Stimulated activated effector memory CD8-positive, alpha-beta T cell treated with anti-CD3 and anti-CD28 coated beads, Interleukin-12 subunit alpha, Interleukin-12 subunit beta, amount 100 ng/mL, for 72 hours (primary cell): Measurements from ENCODE around the gene MTCL1.

Source experiments
- ATAC-seq: fragments of 150-1000 bp; cut with Tn5 transposase; 2 replicates; pipeline ENCODE4 v1.10.0; 2021
- DNase-seq, 2 donors: peaks; one replicate each; pipeline ENCODE4 v3.0.0; 2021 to 2022; ENCODE audit warnings: low spot score in 2 of 2
- H3K27ac Mint-ChIP-seq: one replicate; pipeline ENCODE4 v1.8.0; 2022; ENCODE audit warnings: mild to moderate bottlenecking, mixed read lengths
- H3K36me3 Mint-ChIP-seq: one replicate; pipeline ENCODE4 v1.8.0; 2022; ENCODE audit warnings: mild to moderate bottlenecking, mixed read lengths
- H3K4me1 Mint-ChIP-seq: one replicate; pipeline ENCODE4 v1.8.0; 2022; ENCODE audit warnings: mixed read lengths
- H3K4me3 Mint-ChIP-seq: one replicate; pipeline ENCODE4 v1.8.0; 2022; ENCODE audit warnings: mild to moderate bottlenecking, mixed read lengths
- H3K9me3 Mint-ChIP-seq: one replicate; pipeline ENCODE4 v1.8.0; 2022; ENCODE audit warnings: mixed read lengths

Gene MTCL1

DNA sequence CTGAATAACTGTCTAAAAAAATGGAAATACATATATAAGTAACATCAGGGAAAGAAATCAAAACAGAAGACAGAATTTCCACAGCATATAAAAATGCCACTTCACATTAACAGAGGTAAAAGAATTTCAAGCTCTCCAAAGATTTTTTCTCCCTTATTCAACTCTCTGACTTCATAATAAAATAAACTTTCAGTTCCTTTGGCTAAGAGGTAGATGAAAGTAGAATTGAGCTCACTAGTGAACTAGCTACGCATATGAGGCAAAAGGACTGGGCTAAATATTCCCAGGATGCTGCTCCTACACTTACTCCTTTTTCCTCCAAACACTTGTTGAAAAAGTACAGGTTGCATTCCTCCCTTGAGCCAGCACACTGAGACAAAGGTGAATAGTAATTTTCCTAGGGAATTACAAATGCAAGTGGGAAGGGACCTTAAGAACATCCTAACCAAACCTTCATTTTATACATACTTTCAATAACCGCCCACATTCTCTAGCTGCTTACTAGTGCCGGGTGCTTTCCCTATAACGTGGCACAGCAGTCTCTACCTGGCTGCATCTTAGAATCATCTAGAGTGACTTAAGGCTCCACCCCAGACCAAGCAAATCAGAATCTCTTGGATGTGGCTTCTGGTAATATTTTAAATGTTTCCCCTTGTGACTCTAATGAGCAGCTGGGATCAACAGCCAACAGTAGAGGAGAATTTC lies 136.6 kb downstream of the MTCL1 start:
- ATAC-seq (no peak), DNase-seq (no peak)
- Mint-ChIP-seq H3K27ac (no peak overlapping the region), H3K4me3 (no peak overlapping the region), H3K4me1 (no peaks in the 10 kb centered on the region), H3K36me3 (no peaks in the 10 kb centered on the region), H3K9me3 (no peaks in the 10 kb centered on the region)

DNA sequence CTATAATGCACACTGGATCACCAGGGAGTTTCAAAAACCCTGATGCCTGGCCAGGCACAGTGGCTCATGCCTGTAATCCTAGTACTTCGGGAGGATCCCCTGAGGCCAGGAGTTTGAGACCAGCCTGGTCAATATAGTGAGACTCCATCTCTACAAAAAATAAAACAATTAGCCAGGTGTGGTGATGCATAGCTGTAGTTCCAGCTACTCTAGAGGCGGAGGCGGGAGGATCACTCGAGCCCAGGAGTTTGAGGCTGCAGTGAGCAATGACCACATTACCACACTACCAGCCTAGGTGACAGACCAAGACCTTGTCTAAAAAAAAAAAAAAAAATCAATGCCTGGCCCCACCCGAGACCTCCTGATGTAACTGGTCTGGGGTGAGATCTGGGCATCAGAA lies 137.2 kb downstream of the MTCL1 start:
- Mint-ChIP-seq H3K4me3 (no peak overlapping the region), H3K27ac (no peak overlapping the region), H3K9me3 (no peaks in the 10 kb centered on the region), H3K4me1 (no peaks in the 10 kb centered on the region), H3K36me3 (no peaks in the 10 kb centered on the region)
- ATAC-seq (no peak), DNase-seq (no peak)

DNA sequence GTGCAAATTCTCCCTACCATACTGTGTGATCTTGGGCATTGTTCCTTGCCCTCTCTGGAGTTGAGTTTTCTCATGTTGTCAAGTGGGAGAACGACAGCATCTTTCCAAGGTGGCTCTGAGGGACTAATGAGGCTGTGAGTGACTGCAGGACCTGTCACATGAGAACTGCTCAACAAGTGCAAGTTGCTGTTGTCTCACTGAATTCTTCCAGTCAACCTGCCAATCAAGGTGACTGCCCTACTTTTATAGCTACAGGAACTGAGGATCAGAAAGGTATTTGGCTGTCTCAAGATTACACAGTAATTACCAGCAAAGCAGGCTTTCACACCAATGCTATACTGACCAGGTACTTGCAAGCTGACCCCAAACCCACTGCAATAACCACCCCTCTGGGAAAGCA lies 137.6 kb downstream of the MTCL1 start:
- no peak overlapping the region for H3K27ac Mint-ChIP-seq
- no peaks in the 10 kb centered on the region for H3K9me3 Mint-ChIP-seq
- H3K36me3 Mint-ChIP-seq: no peaks in the 10 kb centered on the region
- ATAC-seq (no peak), DNase-seq (no peak)
- no peak overlapping the region for H3K4me3 Mint-ChIP-seq
- no peaks in the 10 kb centered on the region for H3K4me1 Mint-ChIP-seq

DNA sequence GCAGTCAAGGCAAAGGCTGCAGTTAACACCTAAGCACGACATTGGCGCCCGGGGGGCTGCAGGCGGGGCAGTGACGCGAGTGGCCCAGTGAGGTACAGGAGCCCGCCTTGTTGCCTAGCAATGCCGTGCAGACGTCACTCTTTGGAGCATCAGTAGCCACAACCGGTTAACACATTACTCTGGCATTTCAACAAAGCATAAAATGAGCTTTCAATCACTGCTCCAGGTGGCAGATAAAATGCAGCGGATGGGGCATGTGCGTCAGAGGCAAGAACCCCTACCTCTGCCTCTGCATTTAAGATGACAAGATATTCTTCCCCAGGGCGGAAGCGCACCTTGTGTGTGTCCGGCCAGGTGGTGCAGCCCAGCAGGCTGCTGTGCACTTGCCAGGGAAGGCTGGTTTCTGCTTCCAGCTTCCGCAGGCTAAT lies 139.4 kb downstream of the MTCL1 start:
- DNase-seq (no peak), ATAC-seq (no peak)
- Mint-ChIP-seq H3K36me3 (no peaks in the 10 kb centered on the region), H3K9me3 (no peaks in the 10 kb centered on the region), H3K27ac (no peak overlapping the region), H3K4me1 (no peaks in the 10 kb centered on the region), H3K4me3 (no peak overlapping the region)

DNA sequence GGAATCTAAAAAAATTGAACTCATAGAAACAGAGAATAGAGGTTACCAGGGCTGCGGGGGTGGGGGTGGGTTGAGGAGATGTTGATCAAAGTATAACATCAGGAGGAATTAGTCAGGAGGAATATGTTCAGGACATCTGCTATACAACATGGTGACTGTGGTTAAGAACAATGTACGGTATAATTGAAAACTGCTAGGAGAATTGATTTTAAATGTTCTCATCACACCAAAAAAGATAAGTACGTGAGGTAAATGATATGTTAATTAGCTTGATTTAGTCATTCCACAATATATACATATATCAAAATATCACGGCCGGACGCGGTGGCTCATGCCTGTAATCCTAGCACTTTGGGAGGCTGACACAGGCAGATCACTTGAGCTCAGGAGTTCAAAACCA lies 140.2 kb downstream of the MTCL1 start:
- Mint-ChIP-seq H3K4me1 (no peaks in the 10 kb centered on the region), H3K27ac (no peak overlapping the region), H3K9me3 (peaks cover 3% of the 10 kb centered on the region), H3K36me3 (no peaks in the 10 kb centered on the region), H3K4me3 (no peak overlapping the region)
- DNase-seq (no peak), ATAC-seq (no peak)

DNA sequence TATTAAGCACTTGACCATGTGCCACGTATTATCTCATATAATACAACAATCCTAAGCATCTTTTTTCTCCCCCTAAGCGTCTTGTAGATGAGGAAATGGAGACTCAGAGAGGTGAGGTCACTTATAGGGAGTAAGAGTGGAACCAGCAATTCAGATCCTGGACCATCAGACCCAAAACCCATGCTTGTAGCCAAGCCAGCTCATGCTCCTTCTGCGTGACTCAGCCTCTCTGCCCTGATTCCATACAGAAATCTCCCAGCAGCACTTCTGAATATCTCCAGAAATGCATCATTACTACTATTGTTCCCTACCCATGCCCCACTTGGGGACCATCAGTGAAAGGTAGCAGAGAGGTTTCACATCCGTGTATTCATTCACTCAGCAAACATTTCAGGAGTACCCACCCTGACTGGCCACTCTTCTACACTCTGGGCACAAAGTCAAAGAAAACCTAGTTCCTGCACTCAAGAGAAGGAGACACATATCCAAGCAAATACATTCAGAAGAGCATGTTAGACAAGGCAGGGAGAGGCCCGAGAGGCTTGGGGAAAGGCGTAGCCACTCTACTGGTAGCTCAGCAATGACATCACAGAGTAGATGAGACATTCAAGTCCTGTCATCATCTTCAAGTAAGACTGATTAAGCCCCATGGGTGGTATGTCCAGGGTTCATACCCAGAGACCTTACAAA lies 141.9 kb downstream of the MTCL1 start:
- ATAC-seq (no peak), DNase-seq (no peak)
- no peaks in the 10 kb centered on the region for H3K36me3 Mint-ChIP-seq
- H3K4me1 Mint-ChIP-seq: no peaks in the 10 kb centered on the region
- no peak overlapping the region for H3K4me3 Mint-ChIP-seq
- H3K9me3 Mint-ChIP-seq: peaks cover 3% of the 10 kb centered on the region
- H3K27ac Mint-ChIP-seq: no peak overlapping the region

DNA sequence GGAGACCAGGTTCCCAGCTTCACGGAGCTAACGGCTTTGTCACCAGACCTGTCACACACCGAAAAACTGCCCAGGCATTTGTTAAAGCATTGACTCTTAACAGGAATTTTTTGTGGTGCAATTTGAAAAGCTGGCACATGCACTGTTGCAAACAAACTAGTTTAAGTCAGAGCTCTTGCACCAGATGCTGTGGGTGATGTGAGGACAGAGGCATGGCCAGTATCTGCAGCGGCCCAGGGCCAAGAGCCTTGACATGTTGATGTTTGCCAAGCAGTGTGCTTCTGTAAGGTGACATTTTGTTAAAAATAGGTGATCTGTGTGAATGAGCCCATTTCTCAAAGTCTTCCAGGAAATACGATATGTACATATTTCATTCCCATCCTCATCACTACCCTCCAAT lies 142.5 kb downstream of the MTCL1 start:
- ATAC-seq (no peak), DNase-seq (no peak)
- H3K36me3 Mint-ChIP-seq: no peaks in the 10 kb centered on the region
- no peak overlapping the region for H3K27ac Mint-ChIP-seq
- H3K9me3 Mint-ChIP-seq: peaks cover 3% of the 10 kb centered on the region
- no peak overlapping the region for H3K4me3 Mint-ChIP-seq
- H3K4me1 Mint-ChIP-seq: no peaks in the 10 kb centered on the region

DNA sequence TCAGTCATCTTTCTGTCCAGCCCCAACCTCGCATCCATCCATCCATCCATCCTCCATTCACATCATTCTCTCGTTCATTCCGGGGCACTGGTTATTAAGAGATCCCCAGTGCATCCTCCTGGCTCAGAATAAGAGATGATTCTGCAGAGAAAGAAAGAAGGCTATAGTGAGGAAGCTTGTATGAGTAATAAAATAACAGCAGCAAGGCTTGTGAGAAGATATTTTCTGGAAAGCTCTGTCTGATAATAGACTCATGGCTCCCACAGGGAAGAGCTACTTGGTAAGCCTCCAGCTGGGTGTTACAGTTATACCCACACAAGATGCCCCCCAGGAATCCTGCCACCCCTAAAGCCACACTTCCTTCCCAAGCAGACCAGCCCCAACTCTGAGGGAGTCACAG lies 143.2 kb downstream of the MTCL1 start:
- no peaks in the 10 kb centered on the region for H3K36me3 Mint-ChIP-seq
- H3K27ac Mint-ChIP-seq: no peak overlapping the region
- H3K4me3 Mint-ChIP-seq: no peak overlapping the region
- no peaks in the 10 kb centered on the region for H3K4me1 Mint-ChIP-seq
- ATAC-seq: no peak
- DNase-seq: no peak
- peaks cover 3% of the 10 kb centered on the region for H3K9me3 Mint-ChIP-seq

DNA sequence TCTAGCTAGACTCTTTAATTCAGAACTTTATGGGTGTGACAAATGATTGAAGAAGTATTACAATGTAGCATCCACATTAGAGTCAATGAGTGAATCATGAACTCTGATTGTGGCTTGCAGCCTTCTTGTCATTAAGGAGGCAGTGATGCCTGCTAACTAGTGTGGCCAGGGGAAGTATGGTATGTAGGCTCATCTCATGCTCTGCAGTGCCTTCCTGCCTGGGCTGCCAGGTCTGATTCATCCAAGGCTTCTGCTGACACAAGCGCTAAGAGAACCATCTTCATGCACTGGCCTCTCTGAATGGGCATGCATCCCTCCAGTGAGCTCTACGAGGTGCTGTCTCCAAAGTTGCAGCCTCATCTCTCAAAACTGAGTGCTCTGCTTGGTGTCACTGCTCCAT lies 144.3 kb downstream of the MTCL1 start:
- DNase-seq: no peak
- H3K9me3 Mint-ChIP-seq: peaks cover 3% of the 10 kb centered on the region
- no peak overlapping the region for H3K4me3 Mint-ChIP-seq
- no peaks in the 10 kb centered on the region for H3K36me3 Mint-ChIP-seq
- peak; percentile 50 for ATAC-seq
- no peaks in the 10 kb centered on the region for H3K4me1 Mint-ChIP-seq
- no peak overlapping the region for H3K27ac Mint-ChIP-seq

DNA sequence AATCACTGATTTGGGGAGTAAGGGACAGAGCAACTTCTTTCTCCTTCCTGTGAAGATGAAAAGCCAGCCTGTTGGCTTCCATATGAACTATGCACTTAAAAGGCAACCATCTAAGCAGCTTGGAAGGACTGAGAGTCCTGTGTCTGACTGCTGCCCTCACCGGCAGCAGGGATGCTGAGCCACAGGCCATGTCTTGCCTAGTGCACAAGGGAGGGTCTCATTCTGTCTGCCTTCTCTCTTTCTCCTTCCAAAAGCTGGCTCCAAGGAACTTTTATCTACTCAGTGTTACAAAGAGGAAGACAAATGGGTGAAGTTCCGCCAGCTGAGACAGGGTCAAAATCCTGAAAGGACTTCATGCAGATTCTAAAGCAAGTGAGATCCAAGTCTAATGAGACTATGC lies 146.3 kb downstream of the MTCL1 start:
- Mint-ChIP-seq H3K4me1 (no peaks in the 10 kb centered on the region), H3K4me3 (no peak overlapping the region), H3K27ac (no peak overlapping the region), H3K36me3 (no peaks in the 10 kb centered on the region), H3K9me3 (peaks cover 3% of the 10 kb centered on the region)
- DNase-seq: no peak
- ATAC-seq: no peak

DNA sequence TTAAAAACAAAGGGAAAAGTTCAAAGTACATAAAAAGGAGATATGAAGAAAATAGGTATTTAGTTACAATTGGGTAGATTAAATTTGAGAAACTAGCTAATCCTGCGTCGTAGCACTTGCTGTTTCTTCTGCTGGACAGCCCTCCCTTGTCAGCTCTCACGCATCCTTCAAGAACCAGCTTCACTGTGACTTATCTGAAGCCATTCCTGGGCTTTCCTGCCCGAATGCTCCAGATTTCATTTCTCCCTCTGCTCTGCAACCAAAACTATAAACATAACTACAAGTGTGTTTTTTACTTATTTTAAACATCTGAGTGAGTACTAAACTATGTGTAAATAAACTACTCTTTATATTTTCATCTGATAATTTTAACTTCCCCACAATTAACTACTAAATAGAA lies 149.2 kb downstream of the MTCL1 start:
- Mint-ChIP-seq H3K27ac (no peak overlapping the region), H3K36me3 (no peaks in the 10 kb centered on the region), H3K4me3 (no peak overlapping the region), H3K4me1 (no peaks in the 10 kb centered on the region), H3K9me3 (peaks cover 3% of the 10 kb centered on the region)
- DNase-seq (no peak), ATAC-seq (no peak)

DNA sequence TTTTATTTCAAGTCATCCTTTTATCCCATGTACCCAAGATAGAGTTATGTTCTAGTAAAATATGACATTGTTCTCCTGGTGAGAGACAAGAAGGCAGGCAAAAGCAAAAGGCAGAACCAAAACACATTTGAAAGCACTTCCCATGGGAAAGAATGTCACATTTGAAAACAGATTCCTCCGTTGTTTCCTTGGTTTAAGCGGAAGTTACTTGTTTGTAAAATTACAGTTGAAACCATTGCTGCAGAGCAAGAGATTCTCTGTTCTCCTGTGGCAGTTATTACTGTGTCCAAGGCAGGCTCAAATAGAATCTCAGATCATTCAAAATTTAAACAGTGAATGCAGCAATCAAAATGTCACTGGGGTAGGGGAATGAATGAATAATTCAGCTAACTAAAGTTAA lies 149.6 kb downstream of the MTCL1 start:
- H3K9me3 Mint-ChIP-seq: peaks cover 2% of the 10 kb centered on the region
- no peaks in the 10 kb centered on the region for H3K4me1 Mint-ChIP-seq
- no peak overlapping the region for H3K27ac Mint-ChIP-seq
- no peaks in the 10 kb centered on the region for H3K36me3 Mint-ChIP-seq
- H3K4me3 Mint-ChIP-seq: no peak overlapping the region
- ATAC-seq (no peak), DNase-seq (no peak)

DNA sequence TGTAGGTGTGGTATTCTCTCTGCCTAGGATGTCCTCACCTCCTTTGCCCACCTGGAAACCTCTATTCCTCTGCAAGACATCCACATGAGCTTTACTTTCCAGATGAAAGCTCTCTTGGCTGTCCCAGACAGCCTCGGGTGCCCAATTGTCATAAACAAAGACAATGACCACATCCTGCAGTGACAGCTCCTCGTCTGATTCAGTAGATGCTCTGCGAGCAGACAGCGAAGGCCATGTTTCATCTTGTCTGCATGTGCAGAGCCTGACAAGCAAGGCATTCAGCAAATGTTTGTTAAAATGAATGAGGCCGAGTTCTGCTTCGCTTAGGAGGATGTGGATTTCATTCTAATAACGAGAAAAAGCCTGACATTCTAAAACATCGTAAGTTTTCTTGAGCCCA lies 150.9 kb downstream of the MTCL1 start:
- DNase-seq (no peak), ATAC-seq (no peak)
- no peak overlapping the region for H3K4me3 Mint-ChIP-seq
- H3K27ac Mint-ChIP-seq: no peak overlapping the region
- H3K4me1 Mint-ChIP-seq: no peaks in the 10 kb centered on the region
- no peaks in the 10 kb centered on the region for H3K9me3 Mint-ChIP-seq
- H3K36me3 Mint-ChIP-seq: no peaks in the 10 kb centered on the region

DNA sequence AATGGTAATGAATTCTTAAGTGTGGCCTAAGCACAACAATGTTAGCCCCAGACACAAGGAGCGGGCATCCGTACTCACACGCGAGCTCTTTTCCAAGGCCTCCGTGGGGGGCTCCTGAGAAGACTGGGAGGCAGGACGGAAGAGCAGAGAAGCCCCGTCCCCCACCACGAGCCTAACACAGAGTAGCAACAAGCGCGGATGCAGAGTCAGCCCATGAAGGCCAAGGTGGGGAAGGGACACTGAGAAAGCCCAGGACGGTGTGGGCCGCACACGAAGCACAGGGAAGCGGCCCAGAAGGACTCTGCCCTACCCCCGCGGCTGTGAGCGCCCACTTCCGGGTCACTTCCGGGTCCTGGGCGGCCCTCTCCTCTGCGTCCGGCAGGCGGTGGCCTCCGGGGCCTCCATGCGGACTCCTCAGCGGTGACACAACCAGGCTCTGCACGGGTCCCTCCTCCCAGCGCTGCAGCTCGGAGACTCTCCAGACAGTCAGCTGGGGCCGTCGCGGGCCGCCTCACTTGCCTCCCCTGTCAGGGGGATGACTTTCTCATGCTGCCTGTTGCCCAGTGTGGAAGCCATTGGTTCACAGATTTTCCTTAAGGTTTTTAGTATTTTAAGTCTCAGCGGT lies 151.5 kb downstream of the MTCL1 start:
- ATAC-seq (no peak), DNase-seq (no peak)
- no peak overlapping the region for H3K27ac Mint-ChIP-seq
- H3K36me3 Mint-ChIP-seq: no peaks in the 10 kb centered on the region
- H3K9me3 Mint-ChIP-seq: no peaks in the 10 kb centered on the region
- H3K4me3 Mint-ChIP-seq: no peak overlapping the region
- no peaks in the 10 kb centered on the region for H3K4me1 Mint-ChIP-seq

DNA sequence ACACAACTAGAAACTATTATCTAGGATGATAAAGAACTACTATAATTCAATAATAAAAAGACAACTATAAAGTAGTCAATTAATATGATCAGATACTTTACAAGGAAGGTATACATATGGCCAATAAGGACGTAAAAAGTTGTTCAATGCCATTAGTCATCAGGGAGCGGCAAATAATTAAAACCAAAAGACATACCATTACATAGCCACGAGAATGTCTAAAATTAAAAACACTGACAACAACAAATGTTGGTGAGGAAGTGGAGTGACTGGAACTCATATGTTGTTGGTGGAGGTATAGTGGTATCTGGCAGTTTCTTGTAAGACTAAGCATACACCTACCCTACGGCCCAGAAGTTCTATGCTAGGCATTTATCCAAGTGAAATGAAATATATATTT lies 152.4 kb downstream of the MTCL1 start:
- DNase-seq: no peak
- H3K9me3 Mint-ChIP-seq: no peaks in the 10 kb centered on the region
- no peak for ATAC-seq
- no peak overlapping the region for H3K4me3 Mint-ChIP-seq
- H3K27ac Mint-ChIP-seq: no peak overlapping the region
- no peaks in the 10 kb centered on the region for H3K36me3 Mint-ChIP-seq
- H3K4me1 Mint-ChIP-seq: no peaks in the 10 kb centered on the region

DNA sequence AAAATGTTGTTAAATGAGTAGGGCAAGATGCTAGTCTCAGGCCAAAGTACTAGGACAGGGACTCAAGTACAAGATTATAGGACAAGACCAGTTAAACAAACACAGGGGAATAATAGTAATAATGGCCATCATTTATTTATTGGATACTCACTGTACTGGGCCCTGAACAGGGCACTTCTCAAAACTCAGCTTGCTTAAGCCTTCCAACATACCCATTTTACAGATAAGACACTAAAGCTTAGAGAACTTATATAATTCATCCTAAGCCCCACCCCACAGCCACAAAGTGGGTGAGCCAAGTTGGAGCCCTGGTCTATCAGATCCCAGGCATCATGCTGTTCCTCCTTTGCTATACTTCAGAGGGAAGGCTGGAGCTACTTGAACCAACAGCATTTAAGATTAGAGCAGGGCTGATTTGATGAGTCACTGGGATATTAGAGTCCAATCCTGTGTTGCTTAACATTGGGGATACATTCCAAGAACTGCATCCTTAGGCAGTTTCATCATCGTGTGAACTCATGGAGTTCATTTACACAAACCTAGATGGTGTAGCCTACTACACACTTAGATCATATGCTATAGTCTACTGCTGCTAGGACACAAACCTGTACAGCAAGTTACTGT lies 153.6 kb downstream of the MTCL1 start:
- ATAC-seq (no peak), DNase-seq (no peak)
- no peaks in the 10 kb centered on the region for H3K4me1 Mint-ChIP-seq
- H3K27ac Mint-ChIP-seq: no peak overlapping the region
- no peak overlapping the region for H3K4me3 Mint-ChIP-seq
- H3K36me3 Mint-ChIP-seq: no peaks in the 10 kb centered on the region
- H3K9me3 Mint-ChIP-seq: no peaks in the 10 kb centered on the region
